Measurements from ENCODE around the gene AHDC1. TPM values are rescaled to one million over a fixed set of nuclear protein-coding genes. Genes with fewer than 3 reads are reported as not detected.

AHDC1 gene
- polyA plus RNA-seq, 1 donor (not counting 4 experiments of a cell fraction or from before 2014, with no cell fraction given), result 4.2 TPM

DNA sequence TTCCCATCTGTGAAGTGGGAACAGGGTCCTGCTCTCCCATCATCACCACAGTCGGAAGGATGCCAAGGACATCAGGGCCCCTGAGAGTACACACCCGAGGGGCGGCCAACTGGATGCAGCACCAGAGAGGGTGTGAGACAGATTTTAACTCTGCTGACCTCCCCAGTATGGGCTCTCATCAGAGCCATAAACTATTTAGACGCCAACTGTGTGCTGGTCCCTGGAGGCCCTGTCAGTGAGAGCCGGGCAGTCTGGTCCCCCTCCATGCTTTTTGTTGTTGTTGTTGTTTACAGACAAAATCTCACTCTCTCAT, 29.3 kb upstream of the AHDC1 start:
- no peak overlapping the region for H3K27ac ChIP-seq (ENCODE audit: control insufficient read depth, insufficient read depth, low read length)
- H3K4me3 ChIP-seq (ENCODE audit: control insufficient read depth in 2 of 3, extremely low read depth in 1 of 3, insufficient read depth in 2 of 3, low read depth in 1 of 3, low read length in 3 of 3), result no peak overlapping the region
- no peaks in the 10 kb centered on the region for H3K9me1 ChIP-seq (ENCODE audit: control insufficient read depth, extremely low read depth, insufficient read depth, low read length)
- no peak overlapping the region for H3K9ac ChIP-seq (ENCODE audit: control insufficient read depth, extremely low read depth, insufficient read depth, low read length)
- H4K20me1 ChIP-seq (ENCODE audit: control insufficient read depth, extremely low read depth, insufficient read depth, low read length), result no peaks in the 10 kb centered on the region
- H2AFZ ChIP-seq (ENCODE audit: control insufficient read depth, low read length), result no peak overlapping the region
- DNase-seq (ENCODE audit: low read depth, low spot score) (no peak), FAIRE-seq (no peak)
- peaks cover 16% of the 10 kb centered on the region for H3K27me3 ChIP-seq (ENCODE audit: control insufficient read depth, extremely low read depth, insufficient read depth, low read length)
- no peaks in the 10 kb centered on the region for H3K9me3 ChIP-seq (ENCODE audit: control insufficient read depth, low read depth, low read length)
- TF ChIP-seq CTCF (optimal IDR thresholded peaks at IDR 0.05 in 1 of 3, IDR thresholded peaks at IDR 0.05 in 1 of 3, conservative IDR thresholded peaks at IDR 0.05 in 1 of 3; ENCODE audit: extremely low read depth in 1 of 3, insufficient read depth in 2 of 3, low read length in 3 of 3) (no peak), EZH2 (IDR thresholded peaks at IDR 0.05; ENCODE audit: low read length) (no peak)
- H3K4me1 ChIP-seq (ENCODE audit: control insufficient read depth, extremely low read depth, insufficient read depth, low read length), result peaks cover 8% of the 10 kb centered on the region
- no peaks in the 10 kb centered on the region for H3K36me3 ChIP-seq (ENCODE audit: control insufficient read depth in 2 of 2, extremely low read depth in 1 of 2, insufficient read depth in 2 of 2, low read length in 2 of 2)
- dilution Hi-C loops (cut with MboI; ENCODE audit: extremely low pct_ligation_motif_present, low sequenced_read_pairs), result no loop called here
- H3K79me2 ChIP-seq (ENCODE audit: control insufficient read depth, insufficient read depth, low read length), result no peaks in the 10 kb centered on the region
- no peak overlapping the region for H3K4me2 ChIP-seq (ENCODE audit: control insufficient read depth, extremely low read depth, insufficient read depth, low read depth, low read length)

DNA sequence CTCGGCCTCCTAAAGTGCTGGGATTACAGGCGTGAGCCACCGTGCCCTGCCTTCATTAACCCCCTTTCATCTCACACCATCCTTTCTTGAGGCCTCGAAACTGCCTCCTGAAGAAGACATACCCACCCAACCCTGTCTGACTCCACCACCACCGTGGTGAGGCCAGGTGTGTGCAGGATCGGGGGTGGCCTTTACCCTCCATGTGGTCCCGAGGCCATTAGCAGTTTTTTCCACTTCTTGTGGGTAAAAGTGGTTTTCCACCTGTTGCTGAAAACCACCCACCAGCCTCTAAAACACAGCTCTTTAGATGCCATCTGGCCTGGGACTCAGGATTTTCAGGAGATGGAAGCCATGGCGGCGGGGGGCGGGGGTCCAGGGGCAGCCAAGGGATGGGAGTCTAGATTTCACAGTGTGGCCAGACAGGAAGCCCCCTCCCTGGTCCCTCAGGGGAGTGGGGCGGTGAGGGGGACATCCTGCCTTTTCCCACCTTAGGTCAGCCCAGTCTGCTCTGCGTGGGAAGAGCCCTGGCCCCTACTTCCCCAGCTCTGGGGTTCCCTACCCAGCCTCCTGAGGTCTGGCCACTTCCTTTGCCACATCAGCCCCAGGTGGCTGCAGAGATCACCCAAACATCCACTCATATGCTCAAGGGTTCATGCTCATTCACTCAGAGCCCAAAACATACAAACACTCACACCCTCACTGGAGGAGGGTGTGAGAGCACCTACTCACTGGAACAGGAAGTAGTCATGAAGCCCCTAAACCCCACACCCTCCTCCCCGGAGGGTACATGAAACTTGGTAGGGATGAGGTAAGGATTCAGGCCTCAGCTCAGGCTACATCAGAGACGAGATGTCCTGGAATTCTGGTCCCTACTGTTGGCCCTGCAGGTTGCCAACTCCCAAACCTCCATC, 28.7 kb upstream of the AHDC1 start:
- Histone ChIP-seq H2AFZ (ENCODE audit: control insufficient read depth, low read length) (no peak overlapping the region), H3K4me1 (ENCODE audit: control insufficient read depth, extremely low read depth, insufficient read depth, low read length) (peaks cover 8% of the 10 kb centered on the region), H3K4me2 (ENCODE audit: control insufficient read depth, extremely low read depth, insufficient read depth, low read depth, low read length) (no peak overlapping the region), H3K9me1 (ENCODE audit: control insufficient read depth, extremely low read depth, insufficient read depth, low read length) (no peaks in the 10 kb centered on the region), H3K4me3 (ENCODE audit: control insufficient read depth in 2 of 3, extremely low read depth in 1 of 3, insufficient read depth in 2 of 3, low read depth in 1 of 3, low read length in 3 of 3) (no peak overlapping the region), H4K20me1 (ENCODE audit: control insufficient read depth, extremely low read depth, insufficient read depth, low read length) (no peaks in the 10 kb centered on the region), H3K9ac (ENCODE audit: control insufficient read depth, extremely low read depth, insufficient read depth, low read length) (no peak overlapping the region), H3K79me2 (ENCODE audit: control insufficient read depth, insufficient read depth, low read length) (no peaks in the 10 kb centered on the region), H3K36me3 (ENCODE audit: control insufficient read depth in 2 of 2, extremely low read depth in 1 of 2, insufficient read depth in 2 of 2, low read length in 2 of 2) (no peaks in the 10 kb centered on the region), H3K9me3 (ENCODE audit: control insufficient read depth, low read depth, low read length) (no peaks in the 10 kb centered on the region), H3K27me3 (ENCODE audit: control insufficient read depth, extremely low read depth, insufficient read depth, low read length) (peaks cover 16% of the 10 kb centered on the region), H3K27ac (ENCODE audit: control insufficient read depth, insufficient read depth, low read length) (no peak overlapping the region)
- TF ChIP-seq EZH2 (IDR thresholded peaks at IDR 0.05; ENCODE audit: low read length) (no peak), CTCF (optimal IDR thresholded peaks at IDR 0.05 in 1 of 3, IDR thresholded peaks at IDR 0.05 in 1 of 3, conservative IDR thresholded peaks at IDR 0.05 in 1 of 3; ENCODE audit: extremely low read depth in 1 of 3, insufficient read depth in 2 of 3, low read length in 3 of 3) (no peak)
- DNase-seq (ENCODE audit: low read depth, low spot score) (no peak), FAIRE-seq (no peak)
- dilution Hi-C loops (cut with MboI; ENCODE audit: extremely low pct_ligation_motif_present, low sequenced_read_pairs), result no loop called here
